MM.1S (cell line): ENCODE data around the gene ST6GAL2.

ENCODE experiments used
- DNase-seq: peaks from one replicate; pipeline ENCODE4 v3.0.0-alpha.2; 2015
- H2AFZ ChIP-seq: fragments of 300-600 bp; sonication (generic); 2 replicates; pipeline ENCODE4 v1.6.0; 2016; ENCODE audit warnings: antibody characterized with exemption, low read length
- H3F3A ChIP-seq: fragments of 300-600 bp; sonication (generic); 2 replicates; pipeline ENCODE4 v1.6.1; 2016; ENCODE audit warnings: mild to moderate bottlenecking, antibody characterized with exemption, low read length, moderate library complexity, mixed read lengths; ENCODE audit not compliant: insufficient read depth
- H3K27ac ChIP-seq: fragments of 300-600 bp; sonication (generic); 2 replicates; pipeline ENCODE4 v1.5.1; 2016; ENCODE audit warnings: mild to moderate bottlenecking, low read length
- H3K27me3 ChIP-seq: fragments of 300-600 bp; sonication (generic); replicated peaks from 2 replicates; pipeline ENCODE4 v1.6.0; 2016; ENCODE audit warnings: low read length; ENCODE audit not compliant: insufficient read depth
- H3K36me3 ChIP-seq: fragments of 300-600 bp; sonication (generic); replicated peaks from 2 replicates; pipeline ENCODE4 v1.6.1; 2016; ENCODE audit warnings: mild to moderate bottlenecking, low read length, mixed read lengths; ENCODE audit not compliant: insufficient read depth
- H3K4me1 ChIP-seq: fragments of 300-600 bp; sonication (generic); 2 replicates; pipeline ENCODE4 v1.6.1; 2016; ENCODE audit warnings: low read length, mixed read lengths
- H3K4me2 ChIP-seq: fragments of 300-600 bp; sonication (generic); 2 replicates; pipeline ENCODE4 v1.6.0; 2016; ENCODE audit warnings: low read depth, low read length
- H3K4me3 ChIP-seq: fragments of 300-600 bp; sonication (generic); 2 replicates; pipeline ENCODE4 v1.5.1; 2016; ENCODE audit warnings: low read length, mixed read lengths
- H3K79me2 ChIP-seq: fragments of 300-600 bp; sonication (generic); 2 replicates; pipeline ENCODE4 v1.6.1; 2016; ENCODE audit warnings: mixed run types, low read length, mixed read lengths
- H3K9ac ChIP-seq: fragments of 300-600 bp; sonication (generic); 2 replicates; pipeline ENCODE4 v1.6.1; 2016; ENCODE audit warnings: low read length, mixed read lengths
- H3K9me2 ChIP-seq: fragments of 300-600 bp; sonication (generic); replicated peaks from 2 replicates; pipeline ENCODE4 v1.6.1; 2016; ENCODE audit warnings: mild to moderate bottlenecking, low read length, mixed read lengths; ENCODE audit not compliant: insufficient read depth
- H3K9me3 ChIP-seq: fragments of 300-600 bp; sonication (generic); replicated peaks from 2 replicates; pipeline ENCODE4 v1.6.1; 2016; ENCODE audit warnings: mild to moderate bottlenecking, low read length, mixed read lengths; ENCODE audit not compliant: insufficient read depth
- H4K20me1 ChIP-seq: fragments of 300-600 bp; sonication (generic); 2 replicates; pipeline ENCODE4 v1.6.1; 2016; ENCODE audit warnings: mild to moderate bottlenecking, low read length, moderate library complexity, mixed read lengths; ENCODE audit not compliant: insufficient read depth
- EZH2 ChIP-seq: fragments of 300-600 bp; sonication (generic); optimal IDR thresholded peaks from 2 replicates; pipeline ENCODE3; 2017; ENCODE audit warnings: low read depth, mild to moderate bottlenecking, antibody characterized with exemption, low read length, mixed read lengths
- EZH2phosphoT487 ChIP-seq: fragments of 300-600 bp; sonication (generic); IDR thresholded peaks from 2 replicates; pipeline ENCODE4 v1.6.1; 2018; ENCODE audit warnings: antibody characterized with exemption, low read length
- TF ChIP-seq, protein P1 (sequence below): fragments of 300-600 bp; sonication (generic); IDR thresholded peaks from 2 replicates; pipeline ENCODE4 v1.5.1; 2016; ENCODE audit warnings: antibody characterized with exemption, low read length, mixed read lengths

ST6GAL2 gene

GRCh38 chr2:106798826-106799552 is 87.0 kb downstream of the ST6GAL2 start:
- H3K9me2 ChIP-seq = no peaks in the 10 kb centered on the region
- no peaks in the 10 kb centered on the region for H3K79me2 ChIP-seq
- peaks cover 7% of the 10 kb centered on the region; the same call in 1 of the 2 replicates for H3K4me1 ChIP-seq
- no peaks in the 10 kb centered on the region for H4K20me1 ChIP-seq
- no peaks in the 10 kb centered on the region for H3K9me3 ChIP-seq
- no peak overlapping the region for H3K4me2 ChIP-seq
- no peak overlapping the region for H3K4me3 ChIP-seq
- no peak overlapping the region for H3K27ac ChIP-seq
- H3K36me3 ChIP-seq = no peaks in the 10 kb centered on the region
- no peak overlapping the region for H3K9ac ChIP-seq
- no peaks in the 10 kb centered on the region for H3F3A ChIP-seq
- DNase-seq = no peak
- no peaks in the 10 kb centered on the region for H3K27me3 ChIP-seq
- no peak overlapping the region for H2AFZ ChIP-seq
- TF ChIP-seq EZH2phosphoT487 (no peak), EZH2 (no peak)
- TF ChIP-seq, protein P1, sequence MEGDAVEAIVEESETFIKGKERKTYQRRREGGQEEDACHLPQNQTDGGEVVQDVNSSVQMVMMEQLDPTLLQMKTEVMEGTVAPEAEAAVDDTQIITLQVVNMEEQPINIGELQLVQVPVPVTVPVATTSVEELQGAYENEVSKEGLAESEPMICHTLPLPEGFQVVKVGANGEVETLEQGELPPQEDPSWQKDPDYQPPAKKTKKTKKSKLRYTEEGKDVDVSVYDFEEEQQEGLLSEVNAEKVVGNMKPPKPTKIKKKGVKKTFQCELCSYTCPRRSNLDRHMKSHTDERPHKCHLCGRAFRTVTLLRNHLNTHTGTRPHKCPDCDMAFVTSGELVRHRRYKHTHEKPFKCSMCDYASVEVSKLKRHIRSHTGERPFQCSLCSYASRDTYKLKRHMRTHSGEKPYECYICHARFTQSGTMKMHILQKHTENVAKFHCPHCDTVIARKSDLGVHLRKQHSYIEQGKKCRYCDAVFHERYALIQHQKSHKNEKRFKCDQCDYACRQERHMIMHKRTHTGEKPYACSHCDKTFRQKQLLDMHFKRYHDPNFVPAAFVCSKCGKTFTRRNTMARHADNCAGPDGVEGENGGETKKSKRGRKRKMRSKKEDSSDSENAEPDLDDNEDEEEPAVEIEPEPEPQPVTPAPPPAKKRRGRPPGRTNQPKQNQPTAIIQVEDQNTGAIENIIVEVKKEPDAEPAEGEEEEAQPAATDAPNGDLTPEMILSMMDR = no peak

- Histone ChIP-seq H4K20me1 (no peaks in the 10 kb centered on the region), H3K4me1 (no peaks in the 10 kb centered on the region), H2AFZ (no peak overlapping the region), H3K9me3 (no peaks in the 10 kb centered on the region), H3K4me3 (no peak overlapping the region), H3K27me3 (no peaks in the 10 kb centered on the region), H3K79me2 (no peaks in the 10 kb centered on the region), H3K36me3 (no peaks in the 10 kb centered on the region), H3K9ac (no peak overlapping the region), H3K9me2 (no peaks in the 10 kb centered on the region), H3K4me2 (no peak overlapping the region), H3K27ac (no peak overlapping the region), H3F3A (no peaks in the 10 kb centered on the region)
- DNase-seq = no peak
- TF ChIP-seq EZH2 (no peak), EZH2phosphoT487 (no peak)
- TF ChIP-seq, protein P1 = no peak
Measured at GRCh38 chr2:106797494-106797893, 88.5 kb downstream of the ST6GAL2 start.

GRCh38 chr2:106792671-106793070 is 93.3 kb downstream of the ST6GAL2 start:
- TF ChIP-seq EZH2 (no peak), EZH2phosphoT487 (no peak)
- TF ChIP-seq, protein P1 = no peak
- H3K9me2 ChIP-seq = no peaks in the 10 kb centered on the region
- no peaks in the 10 kb centered on the region for H3F3A ChIP-seq
- no peaks in the 10 kb centered on the region for H4K20me1 ChIP-seq
- no peak overlapping the region for H3K27ac ChIP-seq
- H3K27me3 ChIP-seq = no peaks in the 10 kb centered on the region
- no peak overlapping the region for H2AFZ ChIP-seq
- no peaks in the 10 kb centered on the region for H3K79me2 ChIP-seq
- H3K4me3 ChIP-seq = no peak overlapping the region
- H3K36me3 ChIP-seq = no peaks in the 10 kb centered on the region
- DNase-seq = no peak
- H3K4me2 ChIP-seq = no peak overlapping the region
- no peak overlapping the region for H3K9ac ChIP-seq
- H3K9me3 ChIP-seq = no peaks in the 10 kb centered on the region
- no peaks in the 10 kb centered on the region for H3K4me1 ChIP-seq
